ENCODE results near the gene RPS6KC1. TPM values are rescaled to one million over a fixed set of nuclear protein-coding genes. Genes with fewer than 3 reads are reported as not detected.
A peak's percentile ranks its signal among the peaks of the same experiment; 100 is the strongest.

The RPS6KC1 gene
- total RNA-seq, 1 donor: 35.1 TPM

DNA sequence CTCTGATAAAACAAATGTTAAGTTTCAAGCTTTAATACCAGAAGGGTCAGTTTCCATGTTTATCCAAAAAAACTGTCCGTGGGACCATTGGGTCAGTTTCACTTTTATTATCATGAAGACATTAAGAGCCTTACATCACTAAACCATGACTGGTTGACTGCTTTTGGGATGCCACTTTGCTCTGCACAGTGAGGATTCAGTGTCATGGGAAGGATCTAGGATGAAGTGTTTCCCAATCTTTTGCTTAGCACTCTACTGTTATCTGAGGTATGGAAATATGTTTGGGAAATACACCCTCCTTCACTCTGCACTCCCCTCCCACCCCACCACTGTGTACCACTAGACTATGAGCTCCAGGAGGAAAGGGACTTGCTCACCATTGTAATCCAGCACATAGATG is 16.3 kb downstream of the RPS6KC1 start:
- H3K9me3 ChIP-seq (ENCODE audit: low read depth, low read length): no peaks in the 10 kb centered on the region
- TF ChIP-seq, protein P1, sequence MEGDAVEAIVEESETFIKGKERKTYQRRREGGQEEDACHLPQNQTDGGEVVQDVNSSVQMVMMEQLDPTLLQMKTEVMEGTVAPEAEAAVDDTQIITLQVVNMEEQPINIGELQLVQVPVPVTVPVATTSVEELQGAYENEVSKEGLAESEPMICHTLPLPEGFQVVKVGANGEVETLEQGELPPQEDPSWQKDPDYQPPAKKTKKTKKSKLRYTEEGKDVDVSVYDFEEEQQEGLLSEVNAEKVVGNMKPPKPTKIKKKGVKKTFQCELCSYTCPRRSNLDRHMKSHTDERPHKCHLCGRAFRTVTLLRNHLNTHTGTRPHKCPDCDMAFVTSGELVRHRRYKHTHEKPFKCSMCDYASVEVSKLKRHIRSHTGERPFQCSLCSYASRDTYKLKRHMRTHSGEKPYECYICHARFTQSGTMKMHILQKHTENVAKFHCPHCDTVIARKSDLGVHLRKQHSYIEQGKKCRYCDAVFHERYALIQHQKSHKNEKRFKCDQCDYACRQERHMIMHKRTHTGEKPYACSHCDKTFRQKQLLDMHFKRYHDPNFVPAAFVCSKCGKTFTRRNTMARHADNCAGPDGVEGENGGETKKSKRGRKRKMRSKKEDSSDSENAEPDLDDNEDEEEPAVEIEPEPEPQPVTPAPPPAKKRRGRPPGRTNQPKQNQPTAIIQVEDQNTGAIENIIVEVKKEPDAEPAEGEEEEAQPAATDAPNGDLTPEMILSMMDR (IDR thresholded peaks at IDR 0.05; ENCODE audit: extremely low read depth, low read depth, low read length): no peak
- peaks cover 4% of the 10 kb centered on the region for H3K4me1 ChIP-seq (ENCODE audit: insufficient read depth, low read length)
- H4K20me1 ChIP-seq (ENCODE audit: insufficient read depth, low read length): no peaks in the 10 kb centered on the region
- H3K27me3 ChIP-seq (ENCODE audit: insufficient read depth, low read length): no peaks in the 10 kb centered on the region
- H3K79me2 ChIP-seq (ENCODE audit: insufficient read depth, low read length): peaks cover 71% of the 10 kb centered on the region
- no peak overlapping the region for H2AFZ ChIP-seq (ENCODE audit: low read length)
- peak overlapping the region; percentile 7 for H3K4me2 ChIP-seq (ENCODE audit: insufficient read depth, low read length)
- H3K36me3 ChIP-seq (ENCODE audit: insufficient read depth, low read length): no peaks in the 10 kb centered on the region
- peak; percentile 29 for DNase-seq (ENCODE audit: insufficient read length, low spot score, missing footprints)
- H3K4me3 ChIP-seq (ENCODE audit: insufficient read depth, low read length): no peak overlapping the region
- no peak overlapping the region for H3K27ac ChIP-seq (ENCODE audit: low read depth, low read length)

DNA sequence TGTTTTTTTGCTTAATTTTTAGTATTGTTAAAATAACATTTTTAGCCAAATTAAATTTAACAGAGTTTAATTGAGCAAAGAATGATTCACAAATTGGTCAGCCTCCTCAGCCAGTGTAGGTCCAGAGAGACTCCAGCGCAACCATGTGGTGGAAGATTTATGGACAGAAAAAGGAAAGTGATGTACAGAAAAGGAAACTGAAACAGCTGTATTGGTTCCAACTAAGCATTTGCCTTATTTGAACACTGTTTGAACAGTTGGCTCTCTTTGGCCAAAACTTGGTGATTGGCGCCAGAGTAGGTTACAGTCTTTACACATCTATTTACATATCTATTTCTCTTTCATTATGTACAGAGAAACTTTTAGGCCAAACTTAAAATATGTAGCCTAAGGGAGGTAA is 19.4 kb downstream of the RPS6KC1 start:
- TF ChIP-seq, protein P1 (IDR thresholded peaks at IDR 0.05; ENCODE audit: extremely low read depth, low read depth, low read length): peak; percentile 43
- peak overlapping the region; percentile 37 for H3K4me3 ChIP-seq (ENCODE audit: insufficient read depth, low read length)
- DNase-seq (ENCODE audit: insufficient read length, low spot score, missing footprints): no peak
- no peaks in the 10 kb centered on the region for H4K20me1 ChIP-seq (ENCODE audit: insufficient read depth, low read length)
- H3K4me2 ChIP-seq (ENCODE audit: insufficient read depth, low read length): peak overlapping the region; percentile 74
- H3K79me2 ChIP-seq (ENCODE audit: insufficient read depth, low read length): peaks cover 58% of the 10 kb centered on the region
- no peaks in the 10 kb centered on the region for H3K36me3 ChIP-seq (ENCODE audit: insufficient read depth, low read length)
- no peaks in the 10 kb centered on the region for H3K27me3 ChIP-seq (ENCODE audit: insufficient read depth, low read length)
- H3K4me1 ChIP-seq (ENCODE audit: insufficient read depth, low read length): peaks cover 4% of the 10 kb centered on the region
- H3K27ac ChIP-seq (ENCODE audit: low read depth, low read length): peak overlapping the region; percentile 46
- H2AFZ ChIP-seq (ENCODE audit: low read length): no peak overlapping the region
- no peaks in the 10 kb centered on the region for H3K9me3 ChIP-seq (ENCODE audit: low read depth, low read length)

DNA sequence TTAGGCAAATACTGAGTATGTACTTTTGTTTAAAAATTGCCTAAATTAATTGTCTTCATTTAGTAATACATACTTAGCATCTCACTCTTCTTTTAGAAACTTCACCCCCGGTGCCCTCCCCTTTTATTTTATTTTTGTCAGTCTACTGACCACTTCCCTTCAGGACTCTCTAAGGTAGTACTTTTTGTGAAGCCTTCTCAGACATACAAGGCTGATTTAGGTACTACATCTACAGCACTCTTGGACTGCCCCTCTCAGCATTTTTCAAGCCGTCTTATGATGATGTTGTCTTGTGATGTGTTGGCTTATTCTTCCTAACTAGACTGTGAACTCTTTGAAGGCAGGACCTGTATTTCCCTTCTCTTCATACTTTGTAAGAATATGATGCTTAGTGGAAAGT is 24.7 kb downstream of the RPS6KC1 start:
- Histone ChIP-seq H3K27ac (ENCODE audit: low read depth, low read length) (no peak overlapping the region), H3K27me3 (ENCODE audit: insufficient read depth, low read length) (no peaks in the 10 kb centered on the region), H2AFZ (ENCODE audit: low read length) (no peak overlapping the region), H3K79me2 (ENCODE audit: insufficient read depth, low read length) (peaks cover 20% of the 10 kb centered on the region), H3K9me3 (ENCODE audit: low read depth, low read length) (no peaks in the 10 kb centered on the region), H3K4me1 (ENCODE audit: insufficient read depth, low read length) (no peaks in the 10 kb centered on the region), H4K20me1 (ENCODE audit: insufficient read depth, low read length) (no peaks in the 10 kb centered on the region), H3K36me3 (ENCODE audit: insufficient read depth, low read length) (peaks cover 7% of the 10 kb centered on the region), H3K4me3 (ENCODE audit: insufficient read depth, low read length) (no peak overlapping the region), H3K4me2 (ENCODE audit: insufficient read depth, low read length) (no peak overlapping the region)
- DNase-seq (ENCODE audit: insufficient read length, low spot score, missing footprints): no peak
- TF ChIP-seq, protein P1 (IDR thresholded peaks at IDR 0.05; ENCODE audit: extremely low read depth, low read depth, low read length): no peak

DNA sequence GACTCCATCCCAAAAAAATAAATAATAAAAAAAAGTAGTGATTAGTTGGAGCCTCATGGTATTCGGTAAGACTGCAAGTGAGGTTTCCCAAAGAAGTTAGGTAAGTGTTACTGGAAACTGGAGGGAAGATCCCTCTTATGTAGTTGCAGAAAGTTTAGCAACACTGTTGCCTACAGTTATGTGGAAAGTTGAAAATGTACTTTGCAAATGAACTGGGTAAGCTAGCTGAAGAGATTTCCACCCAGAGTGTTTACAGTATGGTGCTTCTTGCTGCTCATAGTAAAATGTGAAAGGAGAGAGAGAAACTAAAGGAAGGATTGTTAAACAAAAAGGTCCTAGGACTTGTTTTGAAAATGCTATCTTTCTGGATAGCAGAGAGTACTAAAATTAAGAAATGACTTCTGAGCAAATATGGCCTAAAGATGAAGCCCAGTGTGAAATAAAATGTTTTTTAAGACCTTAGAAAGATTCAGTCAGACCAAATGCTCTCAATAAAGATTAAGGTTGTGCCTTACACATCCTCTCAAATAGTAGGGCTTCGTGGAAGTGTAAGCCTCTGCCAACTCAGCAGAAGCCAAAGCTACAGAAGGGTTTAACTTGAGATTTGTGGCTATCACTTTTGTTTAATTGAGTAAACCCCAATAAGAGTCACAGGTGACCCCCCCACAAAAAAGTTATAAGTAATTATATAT is 31.5 kb downstream of the RPS6KC1 start:
- H4K20me1 ChIP-seq (ENCODE audit: insufficient read depth, low read length): no peaks in the 10 kb centered on the region
- no peak overlapping the region for H3K4me3 ChIP-seq (ENCODE audit: insufficient read depth, low read length)
- no peaks in the 10 kb centered on the region for H3K9me3 ChIP-seq (ENCODE audit: low read depth, low read length)
- H3K4me2 ChIP-seq (ENCODE audit: insufficient read depth, low read length): no peak overlapping the region
- TF ChIP-seq, protein P1 (IDR thresholded peaks at IDR 0.05; ENCODE audit: extremely low read depth, low read depth, low read length): no peak
- no peak overlapping the region for H3K27ac ChIP-seq (ENCODE audit: low read depth, low read length)
- no peak overlapping the region for H2AFZ ChIP-seq (ENCODE audit: low read length)
- DNase-seq (ENCODE audit: insufficient read length, low spot score, missing footprints): peak; percentile 19
- no peaks in the 10 kb centered on the region for H3K27me3 ChIP-seq (ENCODE audit: insufficient read depth, low read length)
- no peaks in the 10 kb centered on the region for H3K79me2 ChIP-seq (ENCODE audit: insufficient read depth, low read length)
- no peaks in the 10 kb centered on the region for H3K4me1 ChIP-seq (ENCODE audit: insufficient read depth, low read length)
- H3K36me3 ChIP-seq (ENCODE audit: insufficient read depth, low read length): peaks cover 24% of the 10 kb centered on the region

All from osteoblast (primary cell).